HG03108 (cell line): ENCODE results near the gene TBC1D14.

ENCODE experiments used
- ATAC-seq: cut with Tn5 transposase; IDR thresholded peaks from one replicate; pipeline ENCODE4 v1.9.1; 2021; ENCODE audit warnings: moderate library complexity; ENCODE audit not compliant: unreplicated experiment

The TBC1D14 gene

DNA sequence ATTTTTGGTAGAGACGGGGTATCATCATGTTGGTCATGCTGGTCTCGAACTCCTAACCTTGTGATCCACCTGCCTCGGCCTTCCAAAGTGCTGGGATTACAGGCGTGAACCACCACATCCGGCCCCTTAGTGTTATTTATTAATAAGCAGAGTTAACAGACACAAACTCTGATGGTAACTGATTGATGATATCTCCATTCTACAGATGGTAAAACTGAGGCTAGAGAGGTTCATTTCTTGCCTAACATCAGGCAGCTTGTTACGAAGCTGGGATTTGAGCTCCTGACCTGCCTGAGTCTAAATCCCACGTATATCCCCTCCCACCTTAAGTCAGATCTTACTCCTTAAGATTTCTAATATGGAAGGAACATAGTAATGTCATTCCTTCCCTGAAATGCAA, 36.9 kb downstream of the TBC1D14 start:
- ATAC-seq = no peak

GRCh38 chr4:6948134-6948460, 38.5 kb downstream of the TBC1D14 start:
- ATAC-seq = no peak

DNA sequence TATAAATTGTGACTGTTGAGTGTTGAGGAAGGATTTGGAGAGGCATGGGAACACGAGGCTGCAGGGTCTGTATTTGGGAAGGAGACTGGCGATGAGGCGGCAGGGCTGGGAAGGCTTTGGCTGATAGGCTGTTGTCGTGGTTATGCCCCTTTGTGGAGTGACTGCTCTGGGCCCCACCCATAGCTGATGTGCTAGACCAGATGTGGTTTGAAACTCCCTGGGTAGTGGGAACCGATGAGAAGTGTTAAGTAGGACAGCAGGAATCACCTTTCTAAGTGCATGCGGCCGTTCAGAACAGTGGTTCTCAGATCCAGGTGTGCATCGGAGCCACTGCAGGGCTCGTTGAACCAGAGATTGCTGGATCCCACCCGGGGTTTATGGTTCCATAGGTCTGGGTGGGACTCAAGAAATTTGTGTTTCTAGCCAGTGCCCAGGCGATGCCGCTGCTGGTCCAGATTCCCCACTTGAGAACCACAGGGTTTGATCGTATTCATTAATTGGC, 42.3 kb downstream of the TBC1D14 start:
- ATAC-seq = no peak

DNA sequence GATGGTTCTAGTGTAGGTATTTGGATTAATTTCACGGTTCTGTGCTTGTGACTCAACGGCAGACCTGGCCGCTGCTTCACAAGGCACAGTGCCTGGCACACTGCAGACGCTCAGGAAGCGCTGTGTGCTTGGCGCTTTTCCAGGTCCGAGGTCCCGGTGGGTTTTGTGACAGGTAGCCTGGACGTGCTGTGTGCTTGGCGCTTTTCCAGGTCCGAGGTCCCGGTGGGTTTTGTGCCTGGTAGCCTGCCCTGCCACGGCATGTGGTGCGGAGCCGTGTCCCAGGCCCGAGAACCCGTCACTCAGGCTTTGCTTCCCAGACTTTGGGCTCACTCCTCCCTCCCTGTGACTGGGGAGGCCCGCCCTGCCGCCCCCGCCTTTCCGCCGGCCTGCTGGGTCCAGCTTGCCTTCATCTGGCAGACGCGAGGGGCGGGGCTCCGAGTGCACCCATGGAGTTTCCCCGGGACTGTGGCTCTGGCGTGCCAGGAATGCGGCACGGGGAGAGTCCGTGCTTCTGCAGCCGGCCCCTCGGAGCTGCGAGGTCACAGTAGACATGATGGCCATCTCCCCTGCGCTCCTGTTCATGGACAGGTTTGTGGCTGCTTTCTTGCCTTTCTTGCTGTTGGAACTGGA, 44.2 kb downstream of the TBC1D14 start:
- ATAC-seq = no peak

- ATAC-seq = no peak
Observed at GRCh38 chr4:6955261-6955911, 45.8 kb downstream of the TBC1D14 start.

- no peak for ATAC-seq
Observed at GRCh38 chr4:6956087-6956433, 46.4 kb downstream of the TBC1D14 start.

DNA sequence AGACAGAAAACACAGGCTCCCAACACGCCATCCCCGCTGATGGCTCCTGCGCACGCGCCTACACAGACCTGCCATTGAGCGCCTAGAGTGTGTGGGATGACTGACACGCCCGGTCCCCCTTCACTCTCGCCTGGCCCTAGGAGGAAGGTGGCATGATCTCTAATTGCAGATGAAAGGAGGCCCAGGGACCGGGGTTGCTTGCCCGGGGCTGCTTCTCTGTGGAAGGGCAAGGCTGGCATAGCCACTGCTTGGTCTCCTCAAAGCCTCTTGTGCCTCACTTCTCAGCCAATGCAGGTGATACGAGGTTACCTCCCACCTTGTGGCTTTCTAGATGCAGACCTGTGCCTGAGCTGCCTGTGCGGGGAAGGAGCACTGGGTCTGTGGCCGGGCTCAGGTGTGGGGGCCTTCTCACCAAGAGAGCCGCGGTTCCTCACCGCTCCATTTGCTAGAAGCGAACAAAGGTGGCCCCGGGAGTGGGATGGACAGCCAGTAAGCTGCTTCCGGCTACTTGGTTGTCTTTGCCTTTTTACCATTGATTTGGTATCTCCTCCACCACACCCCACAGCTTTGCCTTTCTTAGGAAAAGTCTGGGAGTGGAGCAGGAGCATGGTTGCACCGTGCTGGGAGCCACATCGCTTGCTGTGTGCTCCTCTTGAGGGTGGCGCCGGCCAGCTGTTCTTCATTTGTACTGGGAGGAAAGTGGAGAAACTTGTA, 47.0 kb downstream of the TBC1D14 start:
- ATAC-seq = no peak

GRCh38 chr4:6957148-6957520, 47.5 kb downstream of the TBC1D14 start:
- no peak for ATAC-seq

DNA sequence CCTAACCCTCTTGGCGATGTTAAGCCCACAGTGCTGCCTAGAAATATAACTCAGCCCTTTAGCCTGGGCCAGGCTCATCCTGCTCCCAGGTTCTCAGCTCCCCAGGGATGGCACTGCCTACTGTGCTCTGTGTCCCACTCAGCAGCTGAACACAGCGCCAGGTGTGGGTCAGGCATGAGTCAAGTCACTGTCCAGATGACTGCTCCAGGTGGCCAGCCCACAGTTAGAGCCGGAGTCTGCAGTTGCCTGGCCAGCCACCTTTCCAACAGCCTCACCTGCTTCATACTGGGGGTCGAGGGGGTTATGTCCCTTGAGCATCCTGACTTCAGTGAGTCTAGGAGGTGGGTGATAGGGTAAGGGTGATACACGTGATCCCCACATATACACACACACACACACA, 48.4 kb downstream of the TBC1D14 start:
- no peak for ATAC-seq

DNA sequence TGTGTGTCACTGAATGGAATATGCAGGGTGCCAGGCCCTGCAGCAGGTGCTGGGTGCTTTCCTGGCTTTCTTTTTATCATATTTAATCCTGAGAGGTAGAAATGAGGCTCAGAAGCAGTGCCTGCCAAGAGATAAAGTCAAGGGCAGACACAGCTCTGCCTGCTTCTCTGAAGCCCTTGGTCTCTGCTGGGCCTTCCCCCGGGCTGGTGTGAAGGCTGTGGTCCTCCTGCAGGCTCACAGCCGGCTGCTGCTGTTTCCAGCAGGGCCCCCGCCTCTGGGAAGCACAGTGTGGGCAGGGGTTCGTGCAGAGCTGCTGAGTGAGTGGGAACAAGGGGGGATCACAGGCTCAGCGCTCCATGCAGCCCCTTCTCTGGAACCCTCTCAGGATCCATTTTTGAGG, 49.6 kb downstream of the TBC1D14 start:
- ATAC-seq = no peak

GRCh38 chr4:6960154-6960553, 50.5 kb downstream of the TBC1D14 start:
- ATAC-seq = no peak

DNA sequence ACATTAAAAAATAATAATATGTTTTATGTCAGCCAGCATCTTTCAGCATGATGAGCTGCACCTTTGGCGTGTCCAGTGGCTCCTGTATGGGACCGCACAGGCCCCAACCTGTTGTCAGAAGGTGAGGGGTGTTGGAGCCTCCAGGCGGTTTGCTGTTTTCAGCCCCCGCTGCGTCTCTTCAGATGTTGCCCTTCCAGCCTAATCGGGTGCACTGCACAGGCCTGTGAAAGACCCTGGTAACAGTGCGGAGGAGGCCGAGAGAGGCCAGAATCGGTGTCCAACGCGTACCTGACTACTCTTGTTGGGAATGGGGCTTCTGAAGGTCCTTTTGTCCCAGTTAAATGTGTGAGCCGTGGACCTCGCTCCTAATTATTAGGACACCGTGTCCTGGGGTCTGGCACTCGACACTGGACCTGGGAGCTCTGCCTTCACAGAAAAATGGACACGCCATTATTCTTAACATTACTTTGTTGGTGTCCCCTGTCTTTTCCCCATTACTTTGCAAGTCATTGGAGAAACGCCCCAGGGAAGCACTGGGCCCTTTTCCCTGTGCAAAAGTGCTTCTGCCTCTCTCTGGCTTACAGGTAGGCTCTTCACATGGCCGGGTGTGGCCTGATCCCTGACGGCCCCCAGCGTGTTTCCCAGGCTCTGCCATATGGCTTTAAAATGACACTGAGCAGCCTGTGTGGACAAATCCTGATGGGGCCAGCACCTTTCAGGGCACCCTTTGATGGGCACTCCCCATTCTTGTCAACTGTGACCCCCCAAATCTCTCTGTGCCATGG, 51.2 kb downstream of the TBC1D14 start:
- no peak for ATAC-seq

GRCh38 chr4:6961496-6962210, 52.0 kb downstream of the TBC1D14 start:
- ATAC-seq = no peak

DNA sequence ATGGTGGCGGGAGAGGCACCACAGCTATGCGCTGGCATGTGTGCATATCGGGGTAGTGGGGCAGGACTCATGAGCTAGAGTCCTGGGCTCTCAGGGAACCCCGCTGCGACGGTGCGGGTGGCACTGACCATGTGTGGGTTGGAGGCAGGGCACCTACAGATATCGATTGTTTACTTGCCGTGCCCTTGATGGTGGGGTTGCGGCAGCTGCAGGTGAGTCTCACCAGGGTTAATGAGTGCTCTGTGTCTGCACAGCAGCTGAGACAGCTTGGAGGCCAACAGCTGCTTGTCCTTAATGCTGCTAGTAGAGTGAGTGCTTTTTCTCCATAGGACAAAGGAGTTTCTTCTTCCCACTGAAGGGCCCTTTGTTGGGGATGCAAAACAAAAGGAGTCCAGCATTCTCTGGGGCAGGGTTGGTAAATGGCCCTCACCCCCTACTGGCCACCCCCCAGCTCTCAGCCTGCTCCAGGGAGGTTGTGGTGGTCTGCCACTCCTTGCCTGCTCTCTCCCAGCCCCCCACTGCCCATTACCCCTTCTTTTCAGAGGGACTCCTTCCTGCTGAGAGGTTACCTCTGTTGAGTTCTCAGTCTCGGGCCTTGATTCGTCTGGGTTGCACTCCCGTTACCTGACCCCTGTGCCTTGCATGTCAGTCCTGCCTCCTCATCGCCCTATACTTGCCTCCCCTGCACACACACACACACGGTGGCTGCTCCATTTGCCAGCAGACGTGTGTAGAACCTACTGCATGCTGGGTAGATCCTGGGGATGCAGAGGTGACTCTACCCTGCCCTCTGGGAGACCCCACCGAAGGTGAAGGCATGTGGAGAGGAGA, 52.8 kb downstream of the TBC1D14 start:
- no peak for ATAC-seq

DNA sequence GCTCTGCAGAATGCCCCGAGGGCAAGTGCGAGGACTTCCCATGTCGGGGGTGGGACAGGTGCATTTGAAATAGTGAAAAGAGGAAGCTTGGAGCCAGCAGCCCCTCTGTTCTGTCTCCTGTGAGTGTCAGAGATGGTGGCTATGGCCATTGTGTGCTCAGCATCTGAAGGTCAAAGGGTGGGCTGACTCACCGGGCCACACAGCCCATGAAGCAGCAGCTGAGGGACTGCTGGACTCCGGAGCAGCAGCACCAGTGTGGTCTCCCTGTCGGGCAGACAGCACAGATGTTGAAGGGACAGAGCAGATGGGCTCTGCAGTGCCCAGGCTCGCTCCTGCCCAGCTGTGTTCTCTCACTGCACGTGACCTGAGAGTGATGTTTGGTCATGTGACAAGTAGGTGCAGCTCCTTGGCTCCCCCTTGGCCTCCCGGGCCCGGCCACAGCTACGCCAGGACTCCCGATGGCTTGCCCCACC, 53.5 kb downstream of the TBC1D14 start:
- no peak for ATAC-seq

GRCh38 chr4:6964858-6965257, 55.2 kb downstream of the TBC1D14 start:
- no peak for ATAC-seq

DNA sequence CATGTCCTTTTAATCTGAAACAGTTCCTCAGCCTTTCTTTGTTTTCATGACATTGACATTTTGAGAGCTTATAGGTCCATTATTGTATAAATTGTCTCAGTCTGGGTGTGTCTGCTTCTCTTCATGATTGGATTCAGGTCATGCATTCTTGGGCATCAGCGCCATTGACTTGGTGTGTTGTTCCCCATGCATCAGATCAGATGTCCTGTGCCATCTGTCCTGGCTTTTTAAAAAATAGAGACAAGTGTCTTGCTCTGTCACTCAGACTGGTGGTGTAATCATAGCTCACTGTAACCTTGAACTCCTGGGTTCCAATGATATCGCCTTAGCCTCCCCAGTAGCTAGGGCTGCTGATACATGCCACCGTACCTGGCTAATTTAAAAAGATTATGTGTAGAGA, 55.7 kb downstream of the TBC1D14 start:
- ATAC-seq = no peak

GRCh38 chr4:6967846-6968340, 58.3 kb downstream of the TBC1D14 start:
- ATAC-seq = no peak

DNA sequence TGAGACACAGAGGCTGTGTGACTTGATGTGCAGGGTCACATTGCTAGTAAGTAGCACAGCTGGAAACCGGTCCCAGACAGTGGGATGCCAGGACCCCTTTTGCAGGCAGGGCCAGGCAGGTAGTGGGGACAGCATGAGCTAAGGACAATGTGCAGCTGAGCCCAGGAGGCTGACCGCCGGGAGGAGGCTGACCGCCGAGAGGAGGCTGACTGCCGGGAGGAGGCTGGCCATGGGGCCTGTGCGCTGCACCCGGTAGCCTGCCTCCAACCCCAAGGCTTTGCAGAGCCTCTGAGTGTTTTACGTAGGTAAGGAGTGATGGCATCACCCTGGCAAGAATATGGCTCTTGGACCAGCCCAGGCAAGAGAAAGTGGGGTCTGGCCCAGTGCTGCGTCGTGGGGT, 58.9 kb downstream of the TBC1D14 start:
- ATAC-seq = no peak
